Stimulated activated CD4-positive, alpha-beta T cell treated with anti-CD3 and anti-CD28 coated beads, Interleukin-4, amount 100 ng/mL, for 48 hours (primary cell): ENCODE results near the gene OLAH.

Source experiments
- DNase-seq, 2 donors: peaks; one replicate each; pipeline ENCODE4 v3.0.0-alpha.2; 2020; ENCODE audit warnings: low read depth in 2 of 2

Gene OLAH

GRCh38 chr10:15069230-15069629, 25.5 kb downstream of the OLAH start:
- DNase-seq = no peak

- no peak for DNase-seq
Measured at GRCh38 chr10:15072358-15072757, 28.6 kb downstream of the OLAH start.

GRCh38 chr10:15075421-15075820, 31.7 kb downstream of the OLAH start:
- DNase-seq = no peak

- no peak for DNase-seq
Measured at GRCh38 chr10:15083674-15084501, 40.1 kb downstream of the OLAH start.

- no peak for DNase-seq
Measured at GRCh38 chr10:15084502-15084922, 40.8 kb downstream of the OLAH start.

- peak; percentile 78 to 81 for DNase-seq
Measured at GRCh38 chr10:15088428-15089261, 44.9 kb downstream of the OLAH start, which contains the start of gene ACBD7. Gene ACBD7 (minus strand): TSS chr10:15088776. CDS start chr10:15088728, 48 bp downstream.

- DNase-seq = no peak
Measured at GRCh38 chr10:15091418-15091817, 47.7 kb downstream of the OLAH start.

GRCh38 chr10:15092855-15093408, 49.2 kb downstream of the OLAH start:
- DNase-seq = no peak

GRCh38 chr10:15096661-15097010, 52.9 kb downstream of the OLAH start:
- no peak for DNase-seq

- peak; percentile 94 to 97 for DNase-seq
Measured at GRCh38 chr10:15097011-15097812, 53.5 kb downstream of the OLAH start, which contains the start of gene RPP38. Gene RPP38 (plus strand): TSS chr10:15097355. CDS start chr10:15103315, 5,960 bp downstream.

GRCh38 chr10:15099886-15100285, 56.1 kb downstream of the OLAH start:
- DNase-seq = no peak

GRCh38 chr10:15103513-15103912, 59.8 kb downstream of the OLAH start:
- DNase-seq = no peak

- DNase-seq = peak; percentile 51 to 64
Measured at GRCh38 chr10:15106352-15107013, 62.7 kb downstream of the OLAH start.

GRCh38 chr10:15112657-15113056, 68.9 kb downstream of the OLAH start:
- no peak for DNase-seq

- no peak for DNase-seq
Measured at GRCh38 chr10:15113766-15114165, 70.0 kb downstream of the OLAH start.

GRCh38 chr10:15116225-15116624, 72.5 kb downstream of the OLAH start:
- DNase-seq = no peak

GRCh38 chr10:15118615-15119014, 74.9 kb downstream of the OLAH start:
- no peak for DNase-seq

- no peak for DNase-seq
Measured at GRCh38 chr10:15120523-15120922, 76.8 kb downstream of the OLAH start.

- DNase-seq = no peak
Measured at GRCh38 chr10:15121707-15122106, 78.0 kb downstream of the OLAH start.

- DNase-seq = no peak
Measured at GRCh38 chr10:15122477-15123030, 78.8 kb downstream of the OLAH start.
